K562 (cell line): Measurements from ENCODE around the gene IPO13. TPM values are rescaled to one million over a fixed set of nuclear protein-coding genes. Genes with fewer than 3 reads are reported as not detected.

Experiments used
- BDP1 ChIP-seq: IDR thresholded peaks from 3 replicates; pipeline ENCODE4 v1.6.1; 2011; ENCODE audit not compliant: insufficient read length, insufficient read depth
- CBX2 ChIP-seq: fragments of 200-600 bp; sonication (generic); IDR thresholded peaks from one replicate; pipeline ENCODE4 v1.6.1; 2012; ENCODE audit warnings: mild to moderate bottlenecking, low read length, inconsistent platforms; ENCODE audit not compliant: insufficient read depth, poor library complexity, severe bottlenecking
- DIDO1 ChIP-seq: fragments of 450-650 bp; IDR thresholded peaks from 2 replicates; pipeline ENCODE4 v1.6.1; 2016; ENCODE audit warnings: low read depth, missing biosample characterization, missing genetic modification characterization
- GATA2 ChIP-seq: sonication (generic); formaldehyde crosslinking; IDR thresholded peaks from 2 replicates; pipeline ENCODE4 v1.4.0; 2020; ENCODE audit warnings: mild to moderate bottlenecking, missing genetic modification reagents
- GATAD2A ChIP-seq: fragments of 450-650 bp; IDR thresholded peaks from 2 replicates; pipeline ENCODE4 v1.6.1; 2017
- GTF2B ChIP-seq: IDR thresholded peaks from 2 replicates; pipeline ENCODE4 v1.6.1; 2011; ENCODE audit not compliant: insufficient read length; ENCODE audit errors: extremely low read depth
- MIER1 ChIP-seq: fragments of 450-650 bp; IDR thresholded peaks from 2 replicates; pipeline ENCODE4 v1.6.1; 2016; ENCODE audit warnings: antibody characterized with exemption, mild to moderate bottlenecking, low read depth
- RBM15 ChIP-seq: fragments of 200-400 bp; formaldehyde crosslinking; IDR thresholded peaks from 2 replicates; pipeline ENCODE4 v1.6.1; 2018; ENCODE audit warnings: mild to moderate bottlenecking, low read length, moderate library complexity; ENCODE audit not compliant: insufficient read depth
- ZBTB5 ChIP-seq: fragments of 450-650 bp; IDR thresholded peaks from 2 replicates; pipeline ENCODE4 v1.6.1; 2017; ENCODE audit warnings: antibody characterized with exemption
- ZBTB9 ChIP-seq: fragments of 450-650 bp; formaldehyde crosslinking; IDR thresholded peaks from 2 replicates; pipeline ENCODE4 v1.4.0; 2020; ENCODE audit warnings: mild to moderate bottlenecking, moderate library complexity
- ZNF121 ChIP-seq: sonication (generic); formaldehyde crosslinking; conservative IDR thresholded peaks from 2 replicates; pipeline ENCODE4 v1.8.0; 2022; ENCODE audit warnings: missing genetic modification reagents
- ZNF785 ChIP-seq: fragments of 250-450 bp; sonication (Bioruptor Pico); IDR thresholded peaks from 2 replicates; pipeline ENCODE4 v1.4.0; 2020; ENCODE audit warnings: mild to moderate bottlenecking
- polyA plus RNA-seq, 8 experiments: library from polyadenylated mRNA; depleted of rRNA in 4 of 8; stranded (reverse) in 5 of 8; unstranded in 3 of 8; fragments of >200 nt; fragmentation: Nextera tagmentation in 2 of 8; fragmentation: Illumina TruSeq in 1 of 8; extraction: Ambion mirVana in 2 of 8; extraction: Trizol in 1 of 8; gene quantifications; 2 replicates each; pipeline versions ENCODE4 v1.2.1 to v1.2.3, GENCODE V29; 2011 to 2014; ENCODE audit warnings: inconsistent platforms in 1 of 8, missing spikeins in 1 of 8
- total RNA-seq, 7 experiments: library from RNA; depleted of rRNA in 6 of 7; stranded (reverse); fragments of >200 nt in 6 of 7; fragmentation: Illumina TruSeq in 2 of 7; extraction: Trizol in 2 of 7; gene quantifications; 2 replicates each; pipeline versions ENCODE4 v1.2.1 to v1.2.3, GENCODE V29; 2011 to 2021; ENCODE audit warnings: low replicate concordance in 1 of 7
- TF ChIP-seq, protein P1 (sequence below): sonication (generic); formaldehyde crosslinking; IDR thresholded peaks from 2 replicates; pipeline ENCODE4 v1.8.0; 2022; ENCODE audit warnings: mild to moderate bottlenecking, missing genetic modification reagents
- TF ChIP-seq, protein P2 (sequence below): fragments of 250-450 bp; sonication (Bioruptor Pico); IDR thresholded peaks from 2 replicates; pipeline ENCODE4 v1.5.0; 2021; ENCODE audit warnings: mild to moderate bottlenecking, borderline replicate concordance
- TF ChIP-seq, protein P3 (sequence below): IDR thresholded peaks from 3 replicates; pipeline ENCODE4 v1.6.1; 2011; ENCODE audit warnings: borderline replicate concordance, mild to moderate bottlenecking; ENCODE audit not compliant: insufficient read length, insufficient read depth

IPO13 gene
- total and polyA plus RNA-seq, 9 of the 15 experiments (the other 6 are each of a cell fraction or from before 2014, with no cell fraction given), result 7.0 to 30.8 (median 16.2) TPM

DNA sequence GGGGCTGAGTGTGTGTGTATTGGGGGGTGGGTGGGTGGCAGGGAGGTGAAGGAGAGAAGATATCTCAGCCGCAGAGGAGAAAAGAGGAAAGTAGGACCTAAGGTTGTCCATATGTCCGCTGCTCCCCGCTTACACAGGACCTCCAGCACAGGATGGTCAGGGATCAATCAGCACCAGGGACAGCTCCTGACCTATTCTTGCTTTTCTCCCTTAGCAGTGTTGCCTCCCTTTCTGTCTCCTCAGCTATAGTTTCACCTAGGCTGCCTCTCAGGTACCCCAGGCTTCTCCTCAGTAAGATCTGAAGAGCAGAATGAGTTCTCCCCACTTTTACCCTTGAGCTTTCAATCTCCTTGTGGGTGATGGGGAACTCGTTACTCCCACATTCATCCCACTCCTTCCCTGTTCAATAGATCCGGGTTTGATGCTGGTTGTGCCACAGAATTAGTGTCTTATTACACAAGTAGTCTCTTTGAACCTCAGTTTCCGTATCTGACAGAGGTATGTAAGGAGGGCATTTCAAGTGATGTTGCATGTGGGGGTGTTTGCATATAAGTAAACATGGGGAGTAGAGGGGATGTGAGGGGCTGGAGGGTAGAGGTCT lies 21.7 kb downstream of the IPO13 start (continued):
- TF ChIP-seq, protein P1, sequence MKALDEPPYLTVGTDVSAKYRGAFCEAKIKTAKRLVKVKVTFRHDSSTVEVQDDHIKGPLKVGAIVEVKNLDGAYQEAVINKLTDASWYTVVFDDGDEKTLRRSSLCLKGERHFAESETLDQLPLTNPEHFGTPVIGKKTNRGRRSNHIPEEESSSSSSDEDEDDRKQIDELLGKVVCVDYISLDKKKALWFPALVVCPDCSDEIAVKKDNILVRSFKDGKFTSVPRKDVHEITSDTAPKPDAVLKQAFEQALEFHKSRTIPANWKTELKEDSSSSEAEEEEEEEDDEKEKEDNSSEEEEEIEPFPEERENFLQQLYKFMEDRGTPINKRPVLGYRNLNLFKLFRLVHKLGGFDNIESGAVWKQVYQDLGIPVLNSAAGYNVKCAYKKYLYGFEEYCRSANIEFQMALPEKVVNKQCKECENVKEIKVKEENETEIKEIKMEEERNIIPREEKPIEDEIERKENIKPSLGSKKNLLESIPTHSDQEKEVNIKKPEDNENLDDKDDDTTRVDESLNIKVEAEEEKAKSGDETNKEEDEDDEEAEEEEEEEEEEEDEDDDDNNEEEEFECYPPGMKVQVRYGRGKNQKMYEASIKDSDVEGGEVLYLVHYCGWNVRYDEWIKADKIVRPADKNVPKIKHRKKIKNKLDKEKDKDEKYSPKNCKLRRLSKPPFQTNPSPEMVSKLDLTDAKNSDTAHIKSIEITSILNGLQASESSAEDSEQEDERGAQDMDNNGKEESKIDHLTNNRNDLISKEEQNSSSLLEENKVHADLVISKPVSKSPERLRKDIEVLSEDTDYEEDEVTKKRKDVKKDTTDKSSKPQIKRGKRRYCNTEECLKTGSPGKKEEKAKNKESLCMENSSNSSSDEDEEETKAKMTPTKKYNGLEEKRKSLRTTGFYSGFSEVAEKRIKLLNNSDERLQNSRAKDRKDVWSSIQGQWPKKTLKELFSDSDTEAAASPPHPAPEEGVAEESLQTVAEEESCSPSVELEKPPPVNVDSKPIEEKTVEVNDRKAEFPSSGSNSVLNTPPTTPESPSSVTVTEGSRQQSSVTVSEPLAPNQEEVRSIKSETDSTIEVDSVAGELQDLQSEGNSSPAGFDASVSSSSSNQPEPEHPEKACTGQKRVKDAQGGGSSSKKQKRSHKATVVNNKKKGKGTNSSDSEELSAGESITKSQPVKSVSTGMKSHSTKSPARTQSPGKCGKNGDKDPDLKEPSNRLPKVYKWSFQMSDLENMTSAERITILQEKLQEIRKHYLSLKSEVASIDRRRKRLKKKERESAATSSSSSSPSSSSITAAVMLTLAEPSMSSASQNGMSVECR (CRISPR knock-in tag), result peak; percentile 54; the same call in 1 of the 2 replicates
- TF ChIP-seq GATAD2A (no peak), ZNF121 (CRISPR knock-in tag) (no peak), GTF2B (no peak), ZNF785 (CRISPR knock-in tag) (no peak), BDP1 (no peak), CBX2 (no peak), ZBTB5 (no peak), MIER1 (peak; percentile 97), GATA2 (CRISPR knock-in tag) (no peak), ZBTB9 (CRISPR knock-in tag) (no peak), DIDO1 (tag) (no peak), RBM15 (no peak)
- TF ChIP-seq, protein P2, sequence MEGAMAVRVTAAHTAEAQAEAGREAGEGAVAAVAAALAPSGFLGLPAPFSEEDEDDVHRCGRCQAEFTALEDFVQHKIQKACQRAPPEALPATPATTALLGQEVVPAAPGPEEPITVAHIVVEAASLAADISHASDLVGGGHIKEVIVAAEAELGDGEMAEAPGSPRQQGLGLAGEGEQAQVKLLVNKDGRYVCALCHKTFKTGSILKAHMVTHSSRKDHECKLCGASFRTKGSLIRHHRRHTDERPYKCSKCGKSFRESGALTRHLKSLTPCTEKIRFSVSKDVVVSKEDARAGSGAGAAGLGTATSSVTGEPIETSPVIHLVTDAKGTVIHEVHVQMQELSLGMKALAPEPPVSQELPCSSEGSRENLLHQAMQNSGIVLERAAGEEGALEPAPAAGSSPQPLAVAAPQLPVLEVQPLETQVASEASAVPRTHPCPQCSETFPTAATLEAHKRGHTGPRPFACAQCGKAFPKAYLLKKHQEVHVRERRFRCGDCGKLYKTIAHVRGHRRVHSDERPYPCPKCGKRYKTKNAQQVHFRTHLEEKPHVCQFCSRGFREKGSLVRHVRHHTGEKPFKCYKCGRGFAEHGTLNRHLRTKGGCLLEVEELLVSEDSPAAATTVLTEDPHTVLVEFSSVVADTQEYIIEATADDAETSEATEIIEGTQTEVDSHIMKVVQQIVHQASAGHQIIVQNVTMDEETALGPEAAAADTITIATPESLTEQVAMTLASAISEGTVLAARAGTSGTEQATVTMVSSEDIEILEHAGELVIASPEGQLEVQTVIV (CRISPR knock-in tag), result no peak
- TF ChIP-seq, protein P3, sequence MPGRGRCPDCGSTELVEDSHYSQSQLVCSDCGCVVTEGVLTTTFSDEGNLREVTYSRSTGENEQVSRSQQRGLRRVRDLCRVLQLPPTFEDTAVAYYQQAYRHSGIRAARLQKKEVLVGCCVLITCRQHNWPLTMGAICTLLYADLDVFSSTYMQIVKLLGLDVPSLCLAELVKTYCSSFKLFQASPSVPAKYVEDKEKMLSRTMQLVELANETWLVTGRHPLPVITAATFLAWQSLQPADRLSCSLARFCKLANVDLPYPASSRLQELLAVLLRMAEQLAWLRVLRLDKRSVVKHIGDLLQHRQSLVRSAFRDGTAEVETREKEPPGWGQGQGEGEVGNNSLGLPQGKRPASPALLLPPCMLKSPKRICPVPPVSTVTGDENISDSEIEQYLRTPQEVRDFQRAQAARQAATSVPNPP, result no peak
